GM12892 (cell line): Measurements from ENCODE around the gene CMIP.

ENCODE experiments used
- POLR2A ChIP-seq: IDR thresholded peaks from 2 replicates; pipeline ENCODE4 v1.6.1; 2011; ENCODE audit warnings: low read depth, low read length, control low read depth
- TAF1 ChIP-seq: IDR thresholded peaks from 2 replicates; pipeline ENCODE4 v1.6.1; 2011; ENCODE audit warnings: low read depth, mild to moderate bottlenecking, control low read depth, low read length, borderline replicate concordance

DNA sequence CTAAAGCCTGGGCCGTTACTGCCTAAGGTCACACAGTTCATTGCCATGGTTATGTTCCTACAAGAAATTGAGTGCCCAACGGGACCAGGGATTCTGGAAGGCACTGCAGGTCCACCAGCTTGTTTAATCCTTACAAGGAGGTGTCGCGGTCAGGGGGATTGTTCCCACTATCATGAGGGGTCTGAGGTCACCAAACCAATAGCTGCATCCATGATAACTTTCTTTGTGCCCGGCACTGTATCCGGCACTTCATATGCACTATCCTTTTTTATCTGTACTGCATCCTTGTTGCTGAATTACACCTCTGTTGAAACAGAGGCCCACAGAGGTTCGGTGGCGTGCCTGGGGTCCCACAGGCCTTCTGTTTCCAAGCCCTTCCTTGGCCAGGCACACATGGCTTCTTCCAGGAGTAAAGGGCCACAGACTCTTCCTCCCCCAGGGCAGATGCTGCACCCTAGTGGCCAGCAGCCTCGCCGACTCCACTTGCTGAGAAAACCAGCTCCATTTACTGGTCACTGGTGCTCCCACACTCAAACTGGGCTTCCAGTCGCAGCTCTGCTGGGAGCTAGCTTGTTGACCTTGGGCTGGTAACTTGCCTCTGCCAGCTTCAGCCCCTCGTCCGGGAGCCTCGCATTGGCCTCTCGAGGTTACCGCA lies 252.5 kb downstream of the CMIP start:
- TF ChIP-seq POLR2A (no peak), TAF1 (no peak)
